Stimulated activated CD4-positive, alpha-beta T cell treated with anti-CD3 and anti-CD28 coated beads, Interleukin-2, amount 100 ng/mL, for 4 hours (primary cell): ENCODE results near the gene RBBP6.
A peak's percentile ranks its signal among the peaks of the same experiment; 100 is the strongest.
"Not testable (repeated sequence)": the region's sequence is repeated elsewhere in the genome, so short reads cannot be mapped to it uniquely, and the experiment has no call there.

Experiments
- DNase-seq: peaks from one replicate; pipeline ENCODE4 v3.0.0-alpha.2; 2020; ENCODE audit warnings: low read depth

RBBP6 gene

GRCh38 chr16:24539295-24539849 lies at the start of gene RBBP6:
TSS of gene RBBP6 (plus strand) at chr16:24539566. CDS start at chr16:24540627, 1,061 bp downstream.
- peak; percentile 89 for DNase-seq

- DNase-seq, result no peak
These were observed 48.5 kb upstream of the RBBP6 start for GRCh38 chr16:24490866-24491265.

- DNase-seq, result no peak
These were observed 47.6 kb upstream of the RBBP6 start for GRCh38 chr16:24491731-24492130.

- no peak for DNase-seq
These were observed 45.5 kb upstream of the RBBP6 start for GRCh38 chr16:24493821-24494220.

GRCh38 chr16:24495207-24495606 lies 44.2 kb upstream of the RBBP6 start:
- DNase-seq, result not testable (repeated sequence)

- DNase-seq, result no peak
These were observed 41.9 kb upstream of the RBBP6 start for GRCh38 chr16:24497440-24497839.

GRCh38 chr16:24499193-24499814 lies 40.1 kb upstream of the RBBP6 start:
- no peak for DNase-seq

- peak; percentile 37 for DNase-seq
These were observed 34.7 kb upstream of the RBBP6 start for GRCh38 chr16:24504472-24505345.

GRCh38 chr16:24505959-24506358 lies 33.4 kb upstream of the RBBP6 start:
- DNase-seq, result no peak

GRCh38 chr16:24507959-24508480 lies 31.3 kb upstream of the RBBP6 start:
- DNase-seq, result no peak

GRCh38 chr16:24508614-24509013 lies 30.8 kb upstream of the RBBP6 start:
- no peak for DNase-seq

- DNase-seq, result no peak
These were observed 29.8 kb upstream of the RBBP6 start for GRCh38 chr16:24509536-24509935.

- no peak for DNase-seq
These were observed 28.2 kb upstream of the RBBP6 start for GRCh38 chr16:24511174-24511573.

GRCh38 chr16:24511792-24512191 lies 27.6 kb upstream of the RBBP6 start:
- no peak for DNase-seq

- DNase-seq, result no peak
These were observed 25.3 kb upstream of the RBBP6 start for GRCh38 chr16:24514096-24514495.

- no peak for DNase-seq
These were observed 24.2 kb upstream of the RBBP6 start for GRCh38 chr16:24515186-24515585.

GRCh38 chr16:24516900-24517669 lies 22.3 kb upstream of the RBBP6 start:
- DNase-seq, result peak; percentile 63

- DNase-seq, result no peak
These were observed 20.9 kb upstream of the RBBP6 start for GRCh38 chr16:24518498-24518897.

GRCh38 chr16:24520983-24521382 lies 18.4 kb upstream of the RBBP6 start:
- no peak for DNase-seq

GRCh38 chr16:24522751-24523150 lies 16.6 kb upstream of the RBBP6 start:
- no peak for DNase-seq

GRCh38 chr16:24523569-24523968 lies 15.8 kb upstream of the RBBP6 start:
- DNase-seq, result no peak
